Raji (cell line): ENCODE data around the gene PIM3.

Source experiments
- POLR2A ChIP-seq: IDR thresholded peaks from 2 replicates; pipeline ENCODE4 v1.6.1; 2011; ENCODE audit warnings: low read depth, low read length, control low read depth; ENCODE audit not compliant: insufficient read depth

Gene PIM3

DNA sequence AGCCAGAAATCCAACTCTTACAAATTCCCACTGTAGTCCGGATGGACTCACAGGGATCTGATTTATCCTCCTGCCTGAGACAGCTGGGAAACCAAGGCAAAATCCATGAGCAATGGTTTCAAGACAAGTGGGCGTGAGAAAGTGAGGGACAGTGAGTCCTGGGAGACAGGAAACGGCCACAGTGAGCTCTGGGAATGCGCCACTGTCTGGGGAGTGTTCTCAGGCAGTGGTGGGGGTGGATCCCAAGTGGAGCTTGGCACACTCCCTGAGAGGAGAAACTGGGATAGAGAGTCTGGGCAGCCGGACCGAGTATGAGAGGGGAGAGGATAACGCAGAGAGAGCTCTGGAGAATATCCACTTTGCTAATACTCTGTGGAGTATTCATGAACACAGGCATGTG lies 42.2 kb downstream of the PIM3 start:
- no peak for TF ChIP-seq POLR2A

DNA sequence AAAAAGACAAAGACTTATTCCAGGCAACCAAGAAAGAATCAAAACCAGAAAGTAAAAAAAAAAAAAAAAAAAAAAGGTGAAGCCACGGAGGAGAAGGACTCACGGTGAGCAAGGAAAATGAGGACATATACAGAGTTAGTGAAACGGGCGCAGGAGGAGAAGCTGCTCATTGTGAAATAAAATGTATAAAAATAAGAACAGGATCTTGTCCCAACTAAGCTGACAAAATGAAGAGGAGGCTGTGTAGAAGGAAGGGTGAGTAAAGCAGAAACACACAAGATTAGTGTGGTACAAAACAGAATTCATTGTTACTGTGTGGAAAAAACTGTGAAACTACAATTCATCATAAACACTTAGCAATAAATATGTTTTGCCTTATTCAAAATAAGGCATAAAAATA lies 44.3 kb downstream of the PIM3 start:
- no peak for TF ChIP-seq POLR2A

DNA sequence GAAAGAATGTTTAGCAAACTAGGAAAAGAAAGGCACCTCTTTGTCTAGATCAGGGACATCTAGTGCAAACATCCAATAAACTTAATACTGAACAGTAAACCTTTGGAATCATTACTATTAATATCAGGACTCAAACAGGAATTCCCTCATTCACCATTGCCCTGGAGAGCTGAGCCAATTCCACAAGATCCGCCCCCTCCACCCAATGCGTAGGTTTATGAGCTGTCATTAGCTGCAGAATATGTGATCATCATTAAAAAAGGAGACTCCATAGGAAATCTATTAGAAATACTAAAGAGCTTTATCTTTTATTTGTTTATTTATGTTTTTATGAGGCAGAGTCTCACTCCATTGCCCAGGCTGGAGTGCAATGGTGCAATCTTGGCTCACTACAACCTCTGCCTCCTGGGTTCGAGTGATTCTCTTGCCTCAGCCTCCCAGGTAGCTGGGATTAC lies 46.5 kb downstream of the PIM3 start:
- no peak for TF ChIP-seq POLR2A

DNA sequence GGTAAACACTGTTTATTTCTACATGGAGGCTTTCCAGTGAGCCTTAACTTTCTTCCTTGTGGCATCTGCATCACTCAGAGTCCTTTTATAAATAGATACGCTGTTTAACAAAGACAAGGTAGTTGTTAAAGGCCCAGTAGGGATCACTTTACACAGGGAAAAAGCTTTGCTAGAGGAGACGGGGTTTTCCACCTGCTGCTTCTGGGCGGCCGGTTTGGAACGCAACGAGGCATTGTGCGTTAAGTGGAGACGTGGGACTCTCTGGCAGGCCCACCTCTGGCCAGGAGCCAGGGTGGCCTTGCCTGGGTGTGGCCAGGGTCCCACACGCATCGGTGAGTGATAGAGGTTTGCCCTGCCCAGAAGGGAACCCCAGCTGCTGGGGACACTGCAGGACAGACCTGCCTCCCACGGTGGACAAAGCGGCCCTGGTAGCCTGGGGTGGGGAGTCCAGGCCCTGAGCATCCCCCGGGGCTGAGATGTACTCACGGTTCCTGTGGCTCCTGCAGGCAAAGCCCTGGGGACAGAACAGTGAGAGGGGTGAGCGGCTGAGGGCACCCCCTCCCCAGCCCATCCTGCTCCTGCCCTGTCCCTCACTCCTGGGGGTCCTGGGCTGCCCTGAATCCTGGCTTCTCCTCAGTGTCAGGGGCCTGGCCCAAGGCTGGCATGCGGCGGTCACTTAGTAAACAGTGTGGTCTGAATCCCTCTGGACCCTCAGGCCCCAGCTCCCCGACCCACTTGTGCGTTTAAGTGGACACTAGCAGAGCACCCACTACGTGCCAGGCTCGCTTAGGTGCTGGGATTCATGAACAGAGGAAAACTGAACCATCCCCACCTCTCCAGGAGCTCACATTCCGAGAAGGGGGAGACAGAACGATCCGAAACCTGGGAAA lies 47.8 kb downstream of the PIM3 start:
- TF ChIP-seq POLR2A, result no peak

DNA sequence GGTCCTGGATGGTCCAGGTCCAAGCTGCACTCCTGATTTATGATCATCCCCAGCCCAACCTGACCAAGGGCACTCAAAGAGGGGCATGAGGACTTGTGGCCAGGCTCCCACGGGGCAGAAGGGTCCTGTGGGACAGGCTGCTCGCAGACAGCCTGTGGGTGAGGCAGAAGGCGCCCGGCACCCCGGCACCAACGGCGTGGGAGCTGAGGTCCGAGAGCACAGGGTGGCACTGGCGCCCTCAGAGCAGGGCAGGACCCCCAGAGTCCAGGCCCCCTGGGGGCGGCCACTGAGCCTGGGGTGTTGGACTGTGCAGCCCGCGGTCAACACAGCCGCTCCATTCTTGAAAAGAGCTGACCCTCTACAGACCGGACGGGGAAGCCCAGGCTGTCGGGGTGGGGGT lies 48.7 kb downstream of the PIM3 start:
- no peak for TF ChIP-seq POLR2A

DNA sequence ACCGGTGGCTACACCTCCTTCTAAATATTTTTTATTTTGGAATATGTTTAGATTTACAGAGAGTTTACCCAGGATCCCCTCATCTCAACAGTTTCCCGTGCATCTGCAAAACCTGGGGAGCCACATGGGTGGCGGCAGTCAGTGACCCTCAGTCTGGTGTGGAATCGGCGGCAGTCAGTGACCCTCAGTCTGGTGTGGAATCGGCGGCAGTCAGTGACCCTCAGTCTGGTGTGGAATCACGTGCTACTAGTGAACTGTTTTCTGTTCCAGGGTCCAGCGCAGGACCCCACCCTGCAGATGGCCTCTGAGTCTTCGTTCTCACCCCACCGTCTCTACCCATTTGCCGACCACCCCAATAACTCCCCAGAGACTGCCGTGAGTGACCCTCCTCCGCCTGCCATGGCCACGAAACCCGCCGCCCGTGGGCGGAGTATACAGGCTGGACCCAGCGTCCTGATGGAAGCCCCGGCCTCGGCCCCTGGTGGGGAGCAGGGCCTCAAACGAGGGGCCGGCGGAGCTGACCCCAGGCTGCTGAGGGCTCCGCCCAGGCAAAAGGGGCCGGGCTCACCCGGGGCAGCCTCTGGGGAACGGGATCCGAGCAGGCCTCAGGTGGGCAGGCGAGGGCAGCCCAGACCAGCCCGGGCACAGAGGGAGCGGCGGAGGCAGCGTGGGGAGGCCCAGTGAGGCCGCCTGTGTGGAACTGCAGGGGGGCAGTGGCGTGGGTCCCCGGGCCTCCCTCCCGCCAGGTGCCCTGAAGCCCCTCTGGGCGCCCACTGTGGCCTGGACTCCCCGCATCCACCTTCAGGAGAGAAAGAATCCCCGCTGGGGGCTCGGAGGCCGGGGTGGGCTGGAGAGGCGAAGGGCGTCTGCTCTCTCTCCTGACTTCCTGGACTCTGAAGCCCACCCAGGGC lies 49.4 kb downstream of the PIM3 start:
- TF ChIP-seq POLR2A, result no peak

DNA sequence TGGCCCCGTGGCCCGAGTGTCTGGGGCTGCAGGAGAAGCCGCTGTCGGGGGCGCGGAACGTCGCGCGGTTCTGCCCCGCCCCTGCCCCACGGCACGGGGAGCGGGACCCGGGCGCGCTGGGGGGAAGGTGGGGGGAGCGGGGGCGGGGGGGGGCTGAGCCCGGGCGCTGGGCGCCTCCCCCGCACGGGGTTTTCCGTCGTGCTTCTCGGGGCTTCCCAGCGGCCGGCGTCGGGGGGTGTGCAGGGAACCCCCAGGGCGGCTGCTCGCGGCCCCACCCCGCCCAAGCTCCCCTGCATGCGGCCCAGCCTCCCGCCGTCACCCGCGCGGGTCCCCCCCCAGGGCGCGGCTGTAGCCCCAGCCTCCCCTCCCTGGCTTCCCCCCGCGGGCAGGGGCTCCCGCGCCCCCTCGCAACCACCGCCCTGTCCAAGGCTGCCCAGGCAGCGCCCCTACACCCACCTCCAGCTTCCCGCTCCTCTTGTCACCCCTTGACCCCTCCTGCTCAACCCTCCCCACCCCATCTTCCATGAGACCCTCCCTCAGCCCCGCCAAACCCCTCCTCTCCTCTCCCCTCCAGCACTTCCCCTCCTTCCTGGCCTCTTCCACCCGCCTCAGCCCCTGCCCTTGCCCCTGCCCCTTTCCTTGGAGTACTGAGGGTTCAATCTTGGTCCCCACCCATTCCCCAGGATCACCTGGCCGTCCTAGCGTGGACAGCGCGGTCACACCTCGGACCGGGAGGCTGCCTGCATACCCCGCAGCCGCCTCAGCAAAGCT lies 50.3 kb downstream of the PIM3 start:
- no peak for TF ChIP-seq POLR2A

DNA sequence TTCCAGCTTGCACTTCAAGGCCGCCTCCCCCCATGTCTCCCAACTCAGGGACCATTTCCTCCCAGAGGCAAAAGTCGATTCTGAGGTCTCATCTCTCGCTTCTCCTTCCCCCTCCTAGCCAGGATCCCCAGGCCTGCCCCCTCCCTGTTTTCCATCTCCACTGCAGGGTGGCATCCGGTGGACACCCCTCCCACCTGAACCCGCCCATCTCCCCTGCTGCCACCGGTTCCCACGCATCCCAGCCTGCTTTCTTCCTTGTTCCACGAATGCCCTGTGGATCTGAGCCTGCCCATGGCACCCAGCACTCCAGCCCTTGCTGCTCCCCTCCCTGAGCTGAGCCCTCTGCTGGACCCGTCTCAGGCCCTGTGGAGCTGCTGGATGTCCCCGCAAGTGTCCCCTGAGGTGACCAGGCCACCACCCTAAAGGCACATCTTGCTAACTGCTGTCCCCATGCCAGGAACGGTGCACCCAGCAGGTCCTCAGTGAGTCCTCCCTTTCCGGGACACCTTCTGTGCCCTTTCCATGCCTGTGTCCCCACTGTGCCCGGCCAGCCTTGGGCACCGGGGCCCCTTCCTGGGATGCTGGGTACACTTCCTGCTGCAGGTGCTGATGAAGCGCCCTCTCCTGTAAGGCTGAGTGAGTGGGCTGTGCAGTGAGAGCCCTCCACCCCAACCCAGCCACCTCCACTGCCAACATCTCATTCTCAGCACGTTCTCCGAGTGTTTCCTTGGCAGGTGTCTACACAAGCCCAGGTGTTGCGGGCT lies 51.1 kb downstream of the PIM3 start:
- TF ChIP-seq POLR2A, result no peak

DNA sequence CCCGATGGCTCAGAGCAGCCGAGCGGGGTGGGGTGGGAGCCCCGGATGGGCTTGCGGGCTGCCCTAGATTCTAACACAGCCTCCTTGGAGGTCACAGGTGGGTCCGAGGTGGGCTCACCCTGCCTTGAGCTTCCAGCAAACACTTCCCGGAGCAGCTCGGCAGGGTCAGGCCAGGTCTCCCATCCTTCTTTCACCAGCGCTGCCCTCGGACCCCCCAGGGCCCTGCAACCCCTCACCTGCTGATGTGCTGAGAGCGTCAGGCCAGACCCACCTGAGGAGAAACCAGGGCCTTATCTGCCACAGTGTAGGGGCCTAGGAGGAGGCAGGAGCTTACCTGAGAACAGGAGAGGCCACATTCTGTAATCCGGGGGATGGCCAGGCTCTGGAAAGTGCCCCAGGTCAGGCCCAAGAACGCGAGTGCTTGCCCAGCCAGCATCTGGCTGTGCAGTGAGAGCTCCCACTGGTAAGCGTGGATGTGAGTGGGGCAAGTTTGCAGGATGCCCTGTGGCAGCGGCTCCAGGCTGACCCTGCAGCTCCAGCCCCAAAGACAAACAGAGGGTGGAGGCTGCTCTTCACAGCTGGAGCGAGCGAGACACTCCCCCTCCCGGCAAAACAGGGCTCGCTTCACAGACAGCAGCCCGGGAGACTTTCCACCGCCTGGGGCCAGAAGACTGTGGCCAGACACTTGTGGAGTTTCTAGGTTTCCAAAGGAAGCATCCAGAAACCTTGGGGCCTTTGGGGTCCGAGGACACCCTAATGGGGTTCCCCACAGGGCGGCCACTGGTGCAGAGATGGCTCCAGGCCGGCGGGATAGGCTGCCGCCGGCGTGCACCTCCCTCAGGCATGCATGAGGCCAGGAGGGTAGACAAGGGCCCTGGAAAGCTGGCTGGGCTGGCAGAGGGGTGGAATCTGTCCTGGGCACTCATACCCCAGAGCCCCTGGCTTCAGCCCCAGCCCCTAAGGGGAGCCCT lies 51.9 kb downstream of the PIM3 start, which contains the start of gene IL17REL:
Gene IL17REL (minus strand): TSS at position 555 of the 971 bp plus-strand sequence. CDS start 119 bp downstream, at position 436.
- TF ChIP-seq POLR2A, result no peak
